Panc1 (cell line): ENCODE data around the gene FBLN7. TPM values are rescaled to one million over a fixed set of nuclear protein-coding genes. Genes with fewer than 3 reads are reported as not detected.

Source experiments
- ATAC-seq: fragments of 200-7000 bp; cut with Tn5 transposase; 2 replicates; pipeline ENCODE4 v1.9.1; 2020; ENCODE audit warnings: mild to moderate bottlenecking, moderate library complexity
- BruUV-seq: library from RNA; stranded (reverse); fragments of 400-500 nt; replicated peaks from 2 replicates; lab custom pipeline; 2021; lab: Mats Ljungman, UMichigan
- CTCF ChIA-PET: fragments of 300-600 bp; sonication (Branson Sonifier 250); formaldehyde crosslinking; loops from one replicate; lab custom pipeline; 2022; ENCODE audit warnings: antibody characterized with exemption; lab: Charles Lee
- POLR2A ChIA-PET: fragments of 300-600 bp; sonication (Branson Sonifier 250); formaldehyde crosslinking; loops from one replicate; lab custom pipeline; 2022; ENCODE audit warnings: antibody characterized with exemption; lab: Charles Lee
- DNase-seq: peaks from one replicate; pipeline ENCODE4 v3.0.0-alpha.2; 2010; ENCODE audit warnings: low read depth, low spot score
- H3K27ac ChIP-seq: 2 replicates; pipeline ENCODE4 v1.5.1; 2011; ENCODE audit warnings: mild to moderate bottlenecking, low read length, inconsistent platforms
- H3K27me3 ChIP-seq: fragments of 200-500 bp; sonication (Bioruptor generic); 2 replicates; pipeline ENCODE4 v1.6.0; 2014; ENCODE audit warnings: low read length, inconsistent platforms; ENCODE audit not compliant: control insufficient read depth, insufficient read depth
- H3K36me3 ChIP-seq: fragments of 200-500 bp; sonication (Bioruptor generic); 2 replicates; pipeline ENCODE4 v1.5.1; 2014; ENCODE audit warnings: inconsistent platforms, mild to moderate bottlenecking, low read length, moderate library complexity; ENCODE audit not compliant: control insufficient read depth, insufficient read depth
- H3K4me1 ChIP-seq: 2 replicates; pipeline ENCODE4 v1.5.1; 2011; ENCODE audit warnings: inconsistent platforms, mild to moderate bottlenecking, low read length, moderate library complexity; ENCODE audit not compliant: control insufficient read depth, insufficient read depth
- H3K4me3 ChIP-seq, 2 experiments: 2 replicates each; pipeline ENCODE4 v1.5.1; 2011 to 2012; ENCODE audit warnings: low read depth in 2 of 2, low read length in 2 of 2, mild to moderate bottlenecking in 2 of 2, inconsistent platforms in 1 of 2, moderate library complexity in 1 of 2
- H3K9me3 ChIP-seq: fragments of 200-500 bp; sonication (Bioruptor generic); 2 replicates; pipeline ENCODE4 v1.5.1; 2014; ENCODE audit warnings: low read depth, mild to moderate bottlenecking, inconsistent platforms, low read length, moderate library complexity; ENCODE audit not compliant: control insufficient read depth, insufficient read depth
- CTCF ChIP-seq: fragments of 450-650 bp; IDR thresholded peaks from 2 replicates; pipeline ENCODE4 v1.5.1; 2017; ENCODE audit warnings: mild to moderate bottlenecking
- POLR2AphosphoS5 ChIP-seq: IDR thresholded peaks from 2 replicates; pipeline ENCODE4 v1.6.1; 2012; ENCODE audit warnings: mild to moderate bottlenecking, low read depth, low read length, moderate library complexity
- REST ChIP-seq, 2 experiments: IDR thresholded peaks; 2 replicates each; pipeline ENCODE4 v1.6.1; 2011 to 2012; ENCODE audit warnings: low read depth in 2 of 2, control low read depth in 1 of 2, low read length in 1 of 2, mild to moderate bottlenecking in 1 of 2, moderate library complexity in 1 of 2; ENCODE audit not compliant: insufficient read depth in 1 of 2
- SIN3A ChIP-seq: IDR thresholded peaks from 2 replicates; pipeline ENCODE4 v1.6.1; 2012; ENCODE audit warnings: low read depth, mild to moderate bottlenecking, low read length, moderate library complexity, borderline replicate concordance; ENCODE audit not compliant: insufficient read depth
- TCF7L2 ChIP-seq: IDR thresholded peaks from 2 replicates; pipeline ENCODE4 v1.6.1; 2011; ENCODE audit warnings: mild to moderate bottlenecking, low read depth, low read length, inconsistent platforms
- in situ Hi-C: cut with HindIII; loops from 2 replicates; pipeline ENCODE4 v1.10.0; 2016; ENCODE audit warnings: low sequenced_read_pairs, low pct_unique_long_range_greater_than_20kb
- intact Hi-C: fragments of 100-400 bp; cut with micrococcal nuclease; formaldehyde crosslinking; loops from one replicate; pipeline ENCODE4 v1.10.0; 2022; ENCODE audit not compliant: unreplicated experiment
- total RNA-seq: library from RNA; stranded (reverse); gene quantifications from one replicate; pipeline ENCODE4 v1.2.1, GENCODE V29; 2021; ENCODE audit not compliant: unreplicated experiment

FBLN7 gene
- total RNA-seq, 1 experiment from 2014 or later = 0.95 TPM

GRCh38 chr2:112160283-112161250, 22.4 kb downstream of the FBLN7 start:
- in situ Hi-C loops = no loop called here

GRCh38 chr2:112161431-112162145, 23.4 kb downstream of the FBLN7 start:
- CTCF ChIA-PET = interaction anchor here (0.7 kb wide), 1 partner anchor 806 kb away, joined by 3 read pairs; no protein-coding TSS in a partner anchor
- Histone ChIP-seq H3K9me3 (no peaks in the 10 kb centered on the region), H3K4me1 (no peaks in the 10 kb centered on the region), H3K4me3 (no peak overlapping the region), H3K27ac (no peak overlapping the region), H3K36me3 (no peaks in the 10 kb centered on the region), H3K27me3 (no peaks in the 10 kb centered on the region)
- TF ChIP-seq POLR2AphosphoS5 (no peak), SIN3A (no peak), CTCF (no peak), REST (IDR thresholded peaks at IDR 0.05; ENCODE audit: insufficient read depth in 1 of 2, low read depth in 2 of 2, low read length in 1 of 2) (no peak), TCF7L2 (no peak)
- intact Hi-C loops (no loop called here), in situ Hi-C loops (no loop called here)
- ATAC-seq = no peak
- BruUV-seq = no TSS peak
- DNase-seq = no peak
- POLR2A ChIA-PET = no interaction called here

More at GRCh38 chr2:112160283-112161250, 22.4 kb downstream of the FBLN7 start:
- ChIA-PET CTCF (no interaction called here), POLR2A (no interaction called here)
- no peak for DNase-seq
- no peak overlapping the region for H3K27ac ChIP-seq
- BruUV-seq = no TSS peak
- intact Hi-C loops = no loop called here
- H3K36me3 ChIP-seq = no peaks in the 10 kb centered on the region
- no peak overlapping the region for H3K4me3 ChIP-seq
- TF ChIP-seq POLR2AphosphoS5 (no peak), SIN3A (no peak), CTCF (no peak)
- no peaks in the 10 kb centered on the region for H3K9me3 ChIP-seq
- no peak for ATAC-seq
- H3K4me1 ChIP-seq = no peaks in the 10 kb centered on the region
- no peaks in the 10 kb centered on the region for H3K27me3 ChIP-seq
